Mononuclear cell (primary cell): ENCODE data around the gene PCARE. TPM values are rescaled to one million over a fixed set of nuclear protein-coding genes. Genes with fewer than 3 reads are reported as not detected.

Source experiments
- H3K27me3 ChIP-seq: 2 replicates; pipeline ENCODE4 v1.6.0; 2011; ENCODE audit warnings: low read length, control low read depth; ENCODE audit not compliant: insufficient read depth
- H3K4me1 ChIP-seq: 2 replicates; pipeline ENCODE4 v1.5.1; 2011; ENCODE audit warnings: mild to moderate bottlenecking, low read length, control low read depth; ENCODE audit not compliant: insufficient read depth
- H3K4me3 ChIP-seq: 2 replicates; pipeline ENCODE4 v1.5.1; 2011; ENCODE audit warnings: mild to moderate bottlenecking, low read length, moderate library complexity
- H3K9me3 ChIP-seq: 2 replicates; pipeline ENCODE4 v1.5.1; 2011; ENCODE audit warnings: low read depth, mild to moderate bottlenecking, control low read depth, low read length
- total RNA-seq: library from RNA; depleted of rRNA; stranded (reverse); fragments of >200 nt; gene quantifications from one replicate; pipeline ENCODE4 v1.2.3, GENCODE V29; 2012

Gene PCARE
- under 0.01 TPM for total RNA-seq

DNA sequence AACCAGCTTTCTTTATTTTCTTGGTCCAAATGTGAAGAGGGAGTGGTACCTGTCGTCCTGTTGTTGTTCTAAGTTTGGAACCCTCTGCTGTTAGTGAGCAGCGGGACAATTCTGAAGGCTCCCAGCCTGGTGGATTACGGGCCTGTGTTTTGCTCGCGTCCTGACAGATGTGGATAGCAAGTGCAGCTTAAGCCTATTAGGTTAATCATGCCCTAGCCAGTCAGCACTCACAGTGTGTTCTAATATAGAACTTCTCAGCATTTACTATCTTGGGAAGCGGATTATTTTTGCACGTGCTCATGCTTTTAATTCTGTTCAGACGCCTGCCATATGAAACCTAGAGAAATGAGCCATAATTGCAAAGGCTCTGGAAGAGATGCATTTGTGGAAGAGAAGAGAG lies at the start of gene PCARE:
Gene PCARE (minus strand): TSS at position 113 of the 400 bp plus-strand sequence. CDS start 262 bp downstream, outside the sequence.
- Histone ChIP-seq H3K4me1 (no peaks in the 10 kb centered on the region), H3K27me3 (no peaks in the 10 kb centered on the region), H3K9me3 (no peaks in the 10 kb centered on the region), H3K4me3 (no peak within 1 kb of the TSS)

DNA sequence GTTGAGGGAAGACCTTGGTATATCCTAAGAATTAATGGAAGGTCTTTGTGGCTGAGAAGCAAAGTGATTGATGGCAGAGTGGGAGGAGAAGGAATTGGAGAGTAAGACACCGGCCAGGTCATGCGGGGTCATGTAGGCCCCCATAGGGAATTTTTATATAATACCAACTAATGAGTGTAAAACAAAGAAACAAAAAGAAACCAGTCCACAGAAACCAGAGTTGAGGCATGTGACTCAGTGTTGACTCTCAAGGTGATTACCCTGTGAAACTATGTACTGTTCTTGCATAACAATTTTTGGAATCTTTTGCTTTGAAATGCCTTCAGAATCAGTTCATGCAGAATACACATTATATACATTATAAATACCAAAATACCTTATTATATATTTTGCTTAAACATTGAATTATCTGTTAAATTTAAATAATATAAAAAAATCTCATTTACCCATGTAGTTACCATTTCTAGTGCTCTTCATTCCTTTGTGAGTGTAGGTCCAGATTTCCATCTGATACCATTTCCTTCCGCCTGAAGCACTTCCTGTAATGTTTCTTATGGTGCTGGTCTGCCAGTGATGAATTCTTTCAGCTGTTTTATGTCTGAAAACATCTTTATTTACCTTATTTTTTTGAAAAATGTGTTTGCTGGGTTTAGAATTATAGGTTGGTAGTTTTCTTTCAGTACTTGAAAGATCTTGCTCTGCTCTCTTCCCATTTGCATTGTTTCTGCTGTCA lies 49.5 kb upstream of the PCARE start:
- Histone ChIP-seq H3K27me3 (no peaks in the 10 kb centered on the region), H3K4me3 (no peak overlapping the region), H3K9me3 (peaks cover 16% of the 10 kb centered on the region), H3K4me1 (peaks cover 5% of the 10 kb centered on the region)

DNA sequence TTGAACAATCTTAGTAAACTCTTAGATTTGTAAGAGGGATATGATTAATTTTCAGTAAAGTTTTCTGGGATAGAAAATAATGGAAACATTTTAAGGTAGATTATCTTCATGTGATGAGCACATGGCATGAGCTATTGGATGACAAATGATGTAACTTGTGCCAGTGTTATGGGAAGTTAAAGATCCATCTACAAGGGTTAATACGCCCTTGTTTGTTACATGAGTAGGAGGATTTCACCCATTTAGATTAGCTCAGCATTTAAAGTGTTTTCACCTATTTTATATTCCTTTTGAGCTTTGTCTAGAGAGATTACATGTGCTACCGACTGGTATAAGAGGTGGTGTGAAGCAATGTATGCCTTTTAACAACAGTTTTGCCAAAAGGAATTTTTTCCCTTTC lies 46.5 kb upstream of the PCARE start:
- H3K27me3 ChIP-seq: no peaks in the 10 kb centered on the region

DNA sequence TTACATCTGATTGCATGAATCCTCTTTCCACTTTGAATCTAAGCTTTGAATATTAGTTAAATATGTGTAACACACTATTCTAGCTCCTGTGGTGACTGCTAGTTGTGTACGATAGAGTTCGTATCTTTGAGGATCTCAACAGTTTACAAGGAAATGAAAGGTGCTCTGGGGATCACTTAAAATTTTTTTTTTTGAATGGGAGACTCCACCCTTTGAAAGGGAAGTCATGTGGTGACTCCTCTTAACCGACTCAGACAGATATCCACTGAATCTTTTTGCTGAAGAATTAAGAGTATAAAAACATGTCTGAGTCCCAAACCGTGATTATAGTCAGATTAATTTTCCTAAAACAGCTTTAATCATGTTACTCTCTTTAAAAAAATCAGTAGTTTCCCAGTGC lies 44.9 kb upstream of the PCARE start:
- Histone ChIP-seq H3K27me3 (no peaks in the 10 kb centered on the region), H3K4me1 (peaks cover 24% of the 10 kb centered on the region), H3K4me3 (no peak overlapping the region), H3K9me3 (peaks cover 12% of the 10 kb centered on the region)

More for the DNA sequence above, 46.5 kb upstream of the PCARE start:
- H3K4me3 ChIP-seq: no peak overlapping the region
- peaks cover 15% of the 10 kb centered on the region for H3K4me1 ChIP-seq
- H3K9me3 ChIP-seq: peaks cover 16% of the 10 kb centered on the region

DNA sequence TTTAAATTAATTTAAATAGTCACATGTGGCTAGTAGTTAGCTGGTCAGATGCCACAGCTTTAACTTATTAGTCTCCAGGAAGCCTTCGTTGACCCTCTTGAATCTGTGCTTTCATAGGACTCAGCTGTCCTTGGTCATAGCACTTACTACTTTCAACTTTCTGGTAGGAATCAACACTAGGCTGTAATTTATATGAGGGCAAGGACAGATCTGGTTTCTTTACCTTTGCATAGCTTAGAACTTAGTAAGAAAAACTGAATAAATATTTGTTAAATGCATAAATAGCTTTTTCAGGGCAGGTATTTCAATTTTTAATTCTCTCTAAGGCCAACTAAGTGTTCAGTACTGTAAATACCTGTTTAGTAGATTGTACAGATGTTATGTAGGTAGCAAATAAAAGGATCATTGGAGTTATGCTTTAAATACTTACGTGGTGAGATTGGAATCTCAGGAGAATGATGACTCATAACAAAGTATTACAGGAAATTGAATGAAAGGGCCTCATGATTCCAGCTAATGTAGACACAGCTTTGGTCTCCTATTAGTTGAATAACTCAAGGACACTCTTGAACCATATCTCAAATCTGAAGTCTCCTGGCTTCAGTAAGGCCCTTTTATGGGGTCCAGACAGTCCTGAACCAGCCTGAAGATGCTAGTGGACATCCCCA lies 43.4 kb upstream of the PCARE start:
- Histone ChIP-seq H3K9me3 (no peaks in the 10 kb centered on the region), H3K4me1 (peaks cover 34% of the 10 kb centered on the region), H3K27me3 (no peaks in the 10 kb centered on the region), H3K4me3 (no peak overlapping the region)

DNA sequence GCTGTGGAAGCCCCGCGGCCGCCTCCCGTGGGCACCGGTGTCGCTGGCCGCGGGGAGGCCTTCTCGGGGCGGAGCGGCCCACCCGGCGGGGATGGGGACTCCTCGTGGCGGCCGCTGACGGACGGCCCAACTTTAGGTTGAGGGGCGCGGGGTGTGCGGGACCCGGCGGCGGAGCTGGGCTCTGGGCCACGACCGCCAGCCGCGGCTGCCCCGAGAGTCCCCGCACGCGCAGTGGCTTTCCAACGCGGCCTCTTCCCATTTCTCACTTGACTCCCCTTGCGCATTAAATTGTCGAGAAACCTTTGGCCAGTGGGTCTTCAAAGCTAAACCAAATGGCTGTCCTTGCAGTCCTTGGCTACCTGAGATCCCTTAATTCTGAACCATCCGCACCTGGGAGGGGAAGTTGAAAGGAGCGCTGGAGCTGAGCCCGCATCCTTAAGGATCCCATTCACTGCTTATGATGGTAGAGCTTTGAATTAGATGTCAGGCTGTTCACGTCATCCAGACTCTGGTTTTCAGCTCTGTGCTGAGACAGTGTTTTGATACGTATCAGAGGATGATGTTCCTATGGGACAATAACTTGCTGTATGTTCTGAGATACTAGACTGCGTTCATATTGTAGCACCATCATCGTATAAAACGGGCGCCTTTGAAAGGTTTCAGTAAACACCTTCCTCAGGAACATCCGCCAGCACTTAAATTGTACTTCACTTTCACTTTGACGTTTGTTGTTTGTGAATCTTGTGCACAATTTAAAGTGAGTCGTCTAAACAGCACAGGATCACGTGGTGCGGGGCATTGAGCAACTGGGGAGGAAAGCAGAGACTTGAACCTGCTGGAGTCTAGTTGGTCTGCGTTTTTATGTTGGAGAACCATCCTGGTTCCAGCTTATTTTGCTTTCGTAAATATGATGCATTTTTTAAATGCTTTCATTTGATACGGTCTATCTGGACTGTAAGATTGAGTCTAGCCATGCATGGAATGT lies 41.8 kb upstream of the PCARE start:
- no peaks in the 10 kb centered on the region for H3K27me3 ChIP-seq
- H3K4me3 ChIP-seq: peak overlapping the region; percentile 54
- no peaks in the 10 kb centered on the region for H3K9me3 ChIP-seq
- H3K4me1 ChIP-seq: peaks cover 34% of the 10 kb centered on the region

DNA sequence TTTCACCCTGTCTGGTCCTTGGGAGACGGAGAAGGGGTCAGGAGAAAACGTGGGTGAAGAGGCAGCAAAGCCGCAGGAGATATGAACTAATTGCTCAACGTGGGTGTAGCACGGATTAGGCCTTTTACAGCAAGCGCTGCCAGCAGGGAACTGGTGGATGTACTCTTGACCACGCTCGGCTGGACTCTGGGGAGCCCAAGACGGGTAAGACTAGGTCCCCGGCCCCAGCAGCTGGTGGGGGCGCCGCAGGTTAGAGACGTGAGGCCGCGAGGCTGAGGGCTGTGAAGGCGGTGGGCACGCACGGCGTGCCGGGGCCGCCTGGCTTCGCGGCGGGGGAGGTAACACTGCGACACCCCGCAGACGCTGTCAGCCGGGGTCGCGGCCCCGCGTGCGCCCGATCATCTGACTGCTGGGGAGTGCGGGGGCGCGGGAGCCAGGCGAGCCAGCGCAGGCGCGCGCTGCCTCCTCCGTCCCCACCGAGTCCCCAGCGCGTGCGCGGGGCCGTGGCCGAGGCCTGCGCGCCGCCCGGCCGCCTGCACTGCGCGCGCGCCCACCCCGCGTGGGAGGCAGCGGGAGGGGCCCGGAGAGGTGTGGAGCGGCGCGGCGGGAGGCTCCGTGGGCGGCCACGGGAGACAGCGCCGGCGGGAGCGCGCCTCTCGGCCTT lies 40.8 kb upstream of the PCARE start, which contains the start of gene CLIP4:
Gene CLIP4 (plus strand): TSS at position 470 of the 664 bp plus-strand sequence. CDS start 5,974 bp downstream, outside the sequence.
- Histone ChIP-seq H3K4me3 (peak within 1 kb of the TSS; percentile 54), H3K4me1 (peaks cover 34% of the 10 kb centered on the region), H3K27me3 (no peaks in the 10 kb centered on the region), H3K9me3 (no peaks in the 10 kb centered on the region)

DNA sequence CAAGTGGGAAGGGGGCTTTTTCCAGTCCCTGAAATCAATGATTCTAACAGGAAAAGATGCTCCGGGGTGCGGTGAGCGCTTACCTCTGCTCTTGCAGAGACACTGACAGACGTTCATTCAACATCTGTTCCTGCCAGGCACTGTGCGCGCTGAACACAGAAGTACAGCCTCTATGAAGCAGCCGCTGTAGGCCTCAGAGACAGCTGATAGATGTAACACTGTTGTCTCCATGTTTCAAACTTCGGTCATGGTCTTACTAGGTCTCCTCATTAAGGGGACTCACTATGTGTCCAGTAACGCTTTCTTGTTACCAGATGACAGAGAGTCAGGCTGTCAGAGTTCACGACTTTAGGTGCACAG lies 40.2 kb upstream of the PCARE start:
- Histone ChIP-seq H3K4me1 (peaks cover 34% of the 10 kb centered on the region), H3K4me3 (peak overlapping the region; percentile 54), H3K27me3 (no peaks in the 10 kb centered on the region), H3K9me3 (no peaks in the 10 kb centered on the region)

DNA sequence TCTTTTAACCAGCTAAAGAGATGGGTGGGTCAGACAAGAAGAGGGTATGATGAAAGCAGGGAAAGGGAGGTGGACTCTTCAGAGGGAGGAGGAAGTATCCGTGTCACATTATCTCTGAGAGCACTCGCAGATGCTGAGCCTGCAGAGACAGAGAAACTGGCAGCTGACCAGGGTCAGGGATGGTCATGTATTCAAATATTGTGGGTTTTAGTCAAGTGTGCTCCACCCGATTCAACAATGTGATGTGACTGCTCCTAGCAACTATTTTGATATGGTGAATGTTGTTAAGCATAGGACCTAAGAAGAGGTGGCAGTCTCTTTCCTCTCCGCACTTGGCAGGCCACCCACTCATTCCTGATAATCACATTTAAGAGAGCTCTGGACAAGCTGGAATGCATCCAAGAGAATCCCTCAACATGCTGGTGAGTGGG lies 39.6 kb upstream of the PCARE start:
- Histone ChIP-seq H3K4me1 (peaks cover 29% of the 10 kb centered on the region), H3K27me3 (no peaks in the 10 kb centered on the region), H3K9me3 (no peaks in the 10 kb centered on the region), H3K4me3 (no peak overlapping the region)

DNA sequence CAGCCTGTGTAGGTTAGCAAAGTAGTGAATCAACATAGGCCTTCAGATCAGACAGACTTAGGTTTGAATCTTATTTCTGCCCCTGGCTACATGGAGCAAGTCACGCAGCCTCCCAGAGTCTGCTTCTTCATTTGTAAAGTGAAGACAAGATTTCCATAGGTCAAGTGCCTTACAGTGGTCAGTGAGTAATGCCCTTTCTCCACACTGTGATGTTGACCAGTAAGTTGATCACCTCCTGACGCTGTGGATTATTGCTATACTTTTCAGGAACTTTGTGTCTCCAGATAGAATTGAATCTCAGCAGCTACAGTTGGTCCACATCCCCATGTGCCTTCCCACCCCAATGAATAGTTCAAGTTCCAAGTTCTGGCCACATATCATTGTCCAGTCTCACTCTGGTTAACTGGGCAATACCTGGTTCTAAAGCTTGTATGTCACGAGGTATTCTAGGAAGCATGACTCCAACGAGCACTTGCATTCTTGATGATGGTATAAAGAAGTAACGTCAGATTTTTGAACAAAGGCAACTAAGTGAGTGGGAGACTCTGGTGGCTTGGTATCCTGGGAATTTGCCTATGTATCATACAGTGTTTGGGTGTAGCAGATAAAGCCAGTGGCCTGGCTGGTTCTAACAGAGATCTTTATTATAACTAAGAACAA lies 38.8 kb upstream of the PCARE start:
- Histone ChIP-seq H3K27me3 (no peaks in the 10 kb centered on the region), H3K9me3 (no peaks in the 10 kb centered on the region), H3K4me3 (no peak overlapping the region), H3K4me1 (peaks cover 29% of the 10 kb centered on the region)

DNA sequence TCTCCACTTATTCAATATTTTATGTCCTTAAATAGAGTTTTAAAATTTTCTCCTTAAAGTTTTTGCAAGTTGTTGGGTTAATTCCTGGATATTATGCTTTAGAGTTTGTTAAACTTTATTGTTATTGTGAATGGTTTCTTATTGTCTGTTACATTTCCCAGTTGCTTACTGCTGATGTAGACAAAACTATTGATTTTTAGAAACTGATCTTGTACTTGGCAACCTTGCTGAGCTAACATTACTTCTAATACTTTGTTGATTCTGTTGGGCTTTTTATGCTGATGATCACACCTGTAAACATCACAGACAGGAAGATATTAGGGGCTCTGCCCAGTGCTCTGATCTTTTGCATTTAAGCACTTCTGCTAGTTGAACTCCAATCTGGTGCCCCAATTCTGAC lies 38.1 kb upstream of the PCARE start:
- Histone ChIP-seq H3K4me1 (peaks cover 28% of the 10 kb centered on the region), H3K4me3 (no peak overlapping the region), H3K9me3 (no peaks in the 10 kb centered on the region), H3K27me3 (no peaks in the 10 kb centered on the region)

DNA sequence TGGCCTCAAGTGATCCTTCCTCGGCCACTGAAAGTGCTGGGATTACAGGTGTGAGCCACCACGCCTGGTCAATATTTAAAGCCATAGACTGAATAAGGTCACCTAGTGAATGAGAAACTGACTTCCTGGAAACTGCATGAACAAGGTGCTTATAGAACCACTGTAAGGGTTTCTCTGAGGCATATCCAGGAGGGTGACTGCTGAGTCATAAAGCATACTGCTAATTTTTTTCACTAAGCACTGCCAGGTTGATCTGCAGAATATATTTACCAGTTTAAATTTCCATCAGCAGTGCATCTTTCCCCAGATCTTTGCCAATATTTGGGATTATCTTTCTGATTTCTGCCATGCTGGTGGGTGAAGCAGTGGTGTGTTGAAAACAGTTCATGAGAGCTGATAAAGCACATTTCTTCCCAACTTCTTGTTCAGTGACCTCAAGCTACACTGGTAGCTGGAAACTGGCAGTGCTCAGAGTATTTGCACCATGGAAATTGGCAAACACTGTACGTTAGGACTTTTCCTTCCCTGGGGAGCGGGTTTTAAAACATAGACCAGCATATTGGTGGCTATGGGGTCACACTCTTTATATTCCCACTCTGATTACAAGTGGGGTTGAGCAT lies 36.7 kb upstream of the PCARE start:
- Histone ChIP-seq H3K4me3 (no peak overlapping the region), H3K9me3 (no peaks in the 10 kb centered on the region), H3K4me1 (peaks cover 19% of the 10 kb centered on the region), H3K27me3 (no peaks in the 10 kb centered on the region)

DNA sequence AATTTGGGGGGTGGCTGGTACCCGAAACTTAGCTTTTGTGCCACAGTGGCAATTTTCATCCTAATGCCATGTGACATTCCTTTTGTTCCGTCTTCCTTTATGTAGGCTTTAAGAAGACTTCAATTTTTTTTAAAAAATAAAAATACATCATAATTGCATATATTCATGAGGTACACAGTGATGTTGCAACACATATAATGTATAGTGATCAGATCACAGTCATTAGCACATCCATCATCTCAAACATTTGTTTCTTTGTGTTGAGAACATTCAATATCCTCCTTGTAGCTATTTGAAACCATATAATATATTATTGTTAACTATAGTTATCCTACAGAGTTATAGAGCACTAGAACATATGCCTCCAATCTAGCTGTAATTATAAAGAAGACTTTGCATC lies 34.9 kb upstream of the PCARE start:
- Histone ChIP-seq H3K9me3 (no peaks in the 10 kb centered on the region), H3K4me3 (no peak overlapping the region), H3K27me3 (no peaks in the 10 kb centered on the region), H3K4me1 (peaks cover 10% of the 10 kb centered on the region)

DNA sequence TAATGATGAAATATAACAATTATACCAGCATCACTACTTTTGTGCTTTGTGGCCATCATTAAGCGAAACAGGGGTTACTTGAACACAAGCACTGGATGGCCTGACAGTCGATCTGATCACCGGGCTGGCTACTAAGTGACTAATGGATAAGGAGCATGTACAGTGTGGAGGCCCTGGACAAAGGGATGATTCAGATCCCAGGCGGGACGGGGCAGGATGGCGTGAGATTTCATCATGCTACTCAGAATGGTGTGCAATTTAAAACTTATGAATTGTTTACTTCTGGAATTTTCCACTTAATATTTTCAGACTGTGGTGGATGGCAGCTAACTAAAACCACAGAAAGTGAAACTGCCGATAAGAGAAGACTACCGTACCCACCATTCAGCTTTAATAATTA lies 33.9 kb upstream of the PCARE start:
- Histone ChIP-seq H3K27me3 (no peaks in the 10 kb centered on the region), H3K4me1 (peaks cover 3% of the 10 kb centered on the region)

More for the DNA sequence above, 33.9 kb upstream of the PCARE start:
- no peak overlapping the region for H3K4me3 ChIP-seq
- no peaks in the 10 kb centered on the region for H3K9me3 ChIP-seq
